Mesendoderm (in vitro differentiated cells): Measurements from ENCODE around the gene SPTLC3.
A peak's percentile ranks its signal among the peaks of the same experiment; 100 is the strongest.

Experiments
- DNase-seq: peaks from one replicate; pipeline ENCODE4 v3.0.0; 2013
- H2AK5ac ChIP-seq: 2 replicates; pipeline ENCODE4 v1.6.1; 2013; ENCODE audit warnings: low read length, inconsistent platforms
- H2BK120ac ChIP-seq: 2 replicates; pipeline ENCODE4 v1.6.1; 2013; ENCODE audit warnings: low read depth, mild to moderate bottlenecking, low read length, moderate library complexity, mixed read lengths
- H2BK15ac ChIP-seq: replicated peaks from 2 replicates; pipeline ENCODE4 v1.6.1; 2013; ENCODE audit warnings: low read depth, mild to moderate bottlenecking, moderate library complexity
- H2BK5ac ChIP-seq: 2 replicates; pipeline ENCODE4 v1.6.1; 2013; ENCODE audit warnings: low read length, inconsistent platforms
- H3K18ac ChIP-seq: 2 replicates; pipeline ENCODE4 v1.6.1; 2013; ENCODE audit warnings: mild to moderate bottlenecking, low read length, mixed read lengths
- H3K23ac ChIP-seq: one replicate; pipeline ENCODE4 v1.6.1; 2013; ENCODE audit warnings: low read length
- H3K27ac ChIP-seq: 2 replicates; pipeline ENCODE4 v1.5.1; 2013; ENCODE audit warnings: low read depth, mild to moderate bottlenecking, inconsistent platforms, low read length, moderate library complexity
- H3K27me3 ChIP-seq: 2 replicates; pipeline ENCODE4 v1.6.1; 2013; ENCODE audit warnings: low read length, control low read depth, mild to moderate bottlenecking, inconsistent platforms; ENCODE audit not compliant: insufficient read depth, poor library complexity
- H3K36me3 ChIP-seq: 2 replicates; pipeline ENCODE4 v1.6.1; 2013; ENCODE audit warnings: low read length, inconsistent platforms; ENCODE audit not compliant: control insufficient read depth, insufficient read depth
- H3K4ac ChIP-seq: one replicate; pipeline ENCODE4 v1.6.1; 2013; ENCODE audit warnings: low read depth, mild to moderate bottlenecking, low read length, moderate library complexity
- H3K4me1 ChIP-seq: 2 replicates; pipeline ENCODE4 v1.6.1; 2013; ENCODE audit warnings: low read depth, low read length, inconsistent platforms; ENCODE audit not compliant: control insufficient read depth
- H3K4me2 ChIP-seq: 2 replicates; pipeline ENCODE4 v1.6.1; 2013; ENCODE audit warnings: low read length
- H3K4me3 ChIP-seq: 2 replicates; pipeline ENCODE4 v1.5.1; 2013; ENCODE audit warnings: mild to moderate bottlenecking, low read length
- H3K56ac ChIP-seq: one replicate; pipeline ENCODE4 v1.6.1; 2013; ENCODE audit warnings: low read length
- H3K79me1 ChIP-seq: 2 replicates; pipeline ENCODE4 v1.6.1; 2013; ENCODE audit warnings: low read length, inconsistent platforms
- H3K79me2 ChIP-seq: 2 replicates; pipeline ENCODE4 v1.6.1; 2013; ENCODE audit warnings: mild to moderate bottlenecking, low read length; ENCODE audit not compliant: control insufficient read depth, insufficient read depth
- H3K9ac ChIP-seq: 2 replicates; pipeline ENCODE4 v1.6.1; 2013; ENCODE audit warnings: low read length, inconsistent platforms
- H4K5ac ChIP-seq: one replicate; pipeline ENCODE4 v1.6.1; 2013; ENCODE audit warnings: low read length
- H4K8ac ChIP-seq: one replicate; pipeline ENCODE4 v1.6.1; 2013; ENCODE audit warnings: low read depth, mild to moderate bottlenecking, control low read depth, low read length, moderate library complexity
- WGBS: extraction: QIAGEN DNeasy Blood & Tissue Kit; methylation state at CpG from one replicate; pipeline ENCODE4 v1.1.7; 2013; ENCODE audit warnings: low lambda C conversion rate, missing lambda C conversion rate; ENCODE audit not compliant: insufficient coverage; ENCODE audit errors: extremely low coverage; 5-methylcytosine and 5-hydroxymethylcytosine counted together

The SPTLC3 gene

DNA sequence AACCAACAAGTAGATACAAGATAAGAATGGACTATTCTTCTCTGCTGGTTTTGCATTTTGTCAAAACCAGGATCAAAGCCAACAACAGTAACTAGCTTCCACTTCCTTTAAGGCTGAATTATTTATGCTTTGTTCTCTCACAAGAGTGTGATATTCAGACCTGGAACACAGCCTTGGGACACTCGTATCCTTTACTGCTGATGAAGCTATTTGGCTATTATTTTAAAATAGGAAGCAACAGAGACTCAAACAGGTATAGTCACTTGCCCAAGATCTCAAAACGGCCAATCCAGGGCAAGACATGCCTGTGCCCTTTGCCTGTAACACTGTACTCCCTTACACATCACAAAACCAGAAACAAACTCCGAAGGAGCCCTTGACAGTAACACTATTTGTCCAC lies 19.9 kb downstream of the SPTLC3 start:
- DNase-seq, result no peak
- WGBS, result no CpG with 5 or more reads among the region's 3 CpGs

DNA sequence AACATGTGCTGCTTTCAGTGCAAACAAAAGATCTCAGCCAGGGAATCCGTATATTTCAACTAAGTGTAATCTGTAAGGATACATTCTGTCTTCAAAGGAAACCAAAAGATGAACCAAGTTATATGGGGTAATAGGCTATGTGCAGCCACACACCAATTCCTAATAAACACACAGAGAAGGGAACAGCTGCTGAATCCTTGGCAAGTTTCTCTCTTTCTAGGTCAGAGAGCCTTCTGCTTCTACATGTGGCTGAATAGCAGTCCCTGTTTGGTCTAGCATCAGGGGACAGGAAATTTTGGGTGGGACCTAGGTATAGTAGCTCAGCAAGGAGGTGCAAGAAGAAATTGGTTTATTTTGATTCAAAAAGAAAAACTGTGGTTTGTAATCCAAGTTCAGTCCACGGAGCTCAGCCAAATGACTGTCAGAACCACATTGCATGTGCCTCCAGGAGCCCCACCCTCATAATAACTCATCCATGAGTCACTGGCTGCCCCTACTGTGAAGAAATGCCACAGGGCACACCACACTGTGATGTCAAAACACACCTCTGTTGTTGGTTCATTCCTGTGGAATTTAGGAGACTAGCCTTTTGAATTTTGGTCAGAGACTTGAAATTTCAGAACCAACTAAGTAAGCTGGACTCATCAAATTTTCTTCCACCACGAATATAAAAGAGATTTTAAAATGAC lies 21.1 kb downstream of the SPTLC3 start:
- no peak overlapping the region for H3K9ac ChIP-seq
- peak overlapping the region; percentile 62 for H3K27ac ChIP-seq
- no peaks in the 10 kb centered on the region for H3K79me1 ChIP-seq
- peak; percentile 94 for DNase-seq
- H3K36me3 ChIP-seq, result no peaks in the 10 kb centered on the region
- H3K4me2 ChIP-seq, result no peak overlapping the region
- no peak overlapping the region for H4K8ac ChIP-seq
- H2BK5ac ChIP-seq, result no peak overlapping the region
- no peak overlapping the region for H3K4me3 ChIP-seq
- peaks cover 4% of the 10 kb centered on the region for H3K4me1 ChIP-seq
- no peaks in the 10 kb centered on the region for H3K27me3 ChIP-seq
- no CpG with 5 or more reads among the region's 3 CpGs for WGBS
- no peak overlapping the region for H3K4ac ChIP-seq
- H2BK15ac ChIP-seq, result peak overlapping the region; percentile 64
- no peaks in the 10 kb centered on the region for H3K79me2 ChIP-seq
- H3K56ac ChIP-seq, result no peak overlapping the region
- no peak overlapping the region for H4K5ac ChIP-seq
- no peak overlapping the region for H2BK120ac ChIP-seq
- H3K18ac ChIP-seq, result peak overlapping the region; percentile 80
- H2AK5ac ChIP-seq, result no peak overlapping the region
- H3K23ac ChIP-seq, result no peak overlapping the region

More for the DNA sequence above, 19.9 kb downstream of the SPTLC3 start:
- no peaks in the 10 kb centered on the region for H3K36me3 ChIP-seq
- no peak overlapping the region for H2BK5ac ChIP-seq
- no peaks in the 10 kb centered on the region for H3K79me1 ChIP-seq
- no peak overlapping the region for H3K4ac ChIP-seq
- H3K9ac ChIP-seq, result no peak overlapping the region
- H3K18ac ChIP-seq, result peak overlapping the region; percentile 31
- H3K56ac ChIP-seq, result no peak overlapping the region
- no peaks in the 10 kb centered on the region for H3K27me3 ChIP-seq
- no peak overlapping the region for H4K5ac ChIP-seq
- no peak overlapping the region for H2AK5ac ChIP-seq
- H3K27ac ChIP-seq, result no peak overlapping the region
- H3K79me2 ChIP-seq, result no peaks in the 10 kb centered on the region
- peak overlapping the region; percentile 6 for H2BK120ac ChIP-seq
- H3K4me3 ChIP-seq, result no peak overlapping the region
- no peak overlapping the region for H3K4me2 ChIP-seq
- peaks cover 4% of the 10 kb centered on the region for H3K4me1 ChIP-seq
- H3K23ac ChIP-seq, result no peak overlapping the region
- peak overlapping the region; percentile 13 for H2BK15ac ChIP-seq
- no peak overlapping the region for H4K8ac ChIP-seq

DNA sequence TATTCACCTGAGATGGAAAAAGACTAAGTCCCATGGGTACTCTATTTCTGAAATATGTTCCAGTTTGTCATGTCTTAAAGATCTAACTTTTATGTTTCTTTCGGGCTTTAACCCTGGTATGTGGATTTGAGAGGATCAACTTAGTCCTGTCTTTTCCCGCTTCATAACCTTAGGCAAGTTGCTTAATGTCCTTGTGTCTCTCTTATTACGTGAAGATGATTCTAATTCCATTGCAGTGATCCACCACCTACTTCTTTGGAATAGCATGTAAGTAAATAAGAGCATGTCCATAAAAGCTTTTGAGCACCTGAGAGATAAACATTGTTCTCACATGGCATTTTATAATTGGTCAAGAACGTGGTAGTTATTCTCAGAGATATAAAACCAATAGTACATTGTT lies 23.0 kb downstream of the SPTLC3 start:
- Histone ChIP-seq H3K4ac (no peak overlapping the region), H3K4me1 (peaks cover 4% of the 10 kb centered on the region), H2BK5ac (no peak overlapping the region), H3K79me2 (no peaks in the 10 kb centered on the region), H3K27me3 (no peaks in the 10 kb centered on the region), H3K4me3 (no peak overlapping the region), H3K4me2 (no peak overlapping the region), H2BK120ac (no peak overlapping the region), H2BK15ac (no peak overlapping the region), H3K36me3 (no peaks in the 10 kb centered on the region), H3K18ac (no peak overlapping the region), H3K56ac (no peak overlapping the region), H3K23ac (no peak overlapping the region), H4K5ac (no peak overlapping the region), H3K27ac (no peak overlapping the region), H2AK5ac (no peak overlapping the region), H4K8ac (no peak overlapping the region), H3K79me1 (no peaks in the 10 kb centered on the region), H3K9ac (no peak overlapping the region)
- WGBS, result no CpG with 5 or more reads among the region's 4 CpGs
- DNase-seq, result no peak

DNA sequence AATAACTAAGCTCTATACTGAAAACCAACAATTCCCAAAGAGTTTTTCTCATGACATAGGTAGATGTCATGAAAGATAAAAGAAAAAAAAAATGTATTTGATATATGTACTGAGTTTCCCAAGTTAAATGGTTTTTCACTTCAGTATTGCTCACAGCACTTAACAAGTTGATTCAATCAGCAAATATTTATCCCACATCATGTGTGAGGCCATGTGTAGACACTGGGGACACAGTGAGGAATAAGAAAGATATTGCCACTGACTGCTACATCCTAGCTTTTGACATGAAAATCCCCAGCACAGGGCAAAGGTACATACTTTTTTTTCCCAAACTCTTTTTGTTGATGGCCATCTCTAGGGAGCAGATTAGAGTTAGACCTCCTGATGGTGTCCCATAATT lies 25.3 kb downstream of the SPTLC3 start:
- Histone ChIP-seq H3K4ac (no peak overlapping the region), H3K79me1 (no peaks in the 10 kb centered on the region), H3K18ac (no peak overlapping the region), H3K4me2 (no peak overlapping the region), H4K8ac (no peak overlapping the region), H3K36me3 (no peaks in the 10 kb centered on the region), H2BK120ac (no peak overlapping the region), H3K23ac (no peak overlapping the region), H3K79me2 (no peaks in the 10 kb centered on the region), H3K56ac (no peak overlapping the region), H3K27ac (no peak overlapping the region), H3K4me1 (peaks cover 4% of the 10 kb centered on the region), H4K5ac (no peak overlapping the region), H2BK5ac (no peak overlapping the region), H2BK15ac (no peak overlapping the region), H3K27me3 (no peaks in the 10 kb centered on the region), H3K4me3 (no peak overlapping the region), H3K9ac (no peak overlapping the region), H2AK5ac (no peak overlapping the region)
- DNase-seq, result no peak

DNA sequence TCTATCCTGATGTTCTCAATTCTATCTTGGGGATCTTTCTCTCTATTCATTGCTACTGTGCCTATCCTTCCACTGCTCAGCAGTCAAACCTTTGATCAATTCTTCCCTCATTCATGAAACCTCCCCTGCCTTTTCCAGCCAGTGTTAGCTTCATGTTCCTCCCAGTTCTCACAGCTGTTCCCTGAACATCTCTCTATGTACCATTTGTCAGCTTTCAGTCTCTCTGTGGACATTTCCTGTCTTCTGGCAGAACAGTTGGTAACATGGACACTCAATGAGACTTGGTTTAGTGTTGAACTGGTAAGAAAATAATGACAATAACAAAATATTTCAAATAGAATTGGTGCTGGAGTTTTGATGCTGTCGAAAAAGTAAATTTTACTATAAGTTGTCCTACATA lies 26.2 kb downstream of the SPTLC3 start:
- no peak overlapping the region for H2BK5ac ChIP-seq
- no peaks in the 10 kb centered on the region for H3K79me1 ChIP-seq
- H4K8ac ChIP-seq, result no peak overlapping the region
- H2BK120ac ChIP-seq, result no peak overlapping the region
- no peak overlapping the region for H3K9ac ChIP-seq
- H3K36me3 ChIP-seq, result no peaks in the 10 kb centered on the region
- H3K4me2 ChIP-seq, result no peak overlapping the region
- H2AK5ac ChIP-seq, result no peak overlapping the region
- no peak overlapping the region for H3K18ac ChIP-seq
- H3K27ac ChIP-seq, result no peak overlapping the region
- no peak overlapping the region for H3K23ac ChIP-seq
- H3K56ac ChIP-seq, result no peak overlapping the region
- peaks cover 4% of the 10 kb centered on the region for H3K4me1 ChIP-seq
- H3K79me2 ChIP-seq, result no peaks in the 10 kb centered on the region
- H2BK15ac ChIP-seq, result no peak overlapping the region
- no peak overlapping the region for H3K4ac ChIP-seq
- H3K4me3 ChIP-seq, result no peak overlapping the region
- no CpG with 5 or more reads among the region's 1 CpG for WGBS
- H4K5ac ChIP-seq, result no peak overlapping the region
- DNase-seq, result no peak
- H3K27me3 ChIP-seq, result no peaks in the 10 kb centered on the region
